ENCODE results near the gene RELN.

RELN gene

GRCh38 chr7:103947026-103947655, 42.3 kb downstream of the RELN start:
- no peak for DNase-seq (ENCODE audit: insufficient read length, low spot score)
- FAIRE-seq = peak; percentile 58
- TF ChIP-seq, protein P1, sequence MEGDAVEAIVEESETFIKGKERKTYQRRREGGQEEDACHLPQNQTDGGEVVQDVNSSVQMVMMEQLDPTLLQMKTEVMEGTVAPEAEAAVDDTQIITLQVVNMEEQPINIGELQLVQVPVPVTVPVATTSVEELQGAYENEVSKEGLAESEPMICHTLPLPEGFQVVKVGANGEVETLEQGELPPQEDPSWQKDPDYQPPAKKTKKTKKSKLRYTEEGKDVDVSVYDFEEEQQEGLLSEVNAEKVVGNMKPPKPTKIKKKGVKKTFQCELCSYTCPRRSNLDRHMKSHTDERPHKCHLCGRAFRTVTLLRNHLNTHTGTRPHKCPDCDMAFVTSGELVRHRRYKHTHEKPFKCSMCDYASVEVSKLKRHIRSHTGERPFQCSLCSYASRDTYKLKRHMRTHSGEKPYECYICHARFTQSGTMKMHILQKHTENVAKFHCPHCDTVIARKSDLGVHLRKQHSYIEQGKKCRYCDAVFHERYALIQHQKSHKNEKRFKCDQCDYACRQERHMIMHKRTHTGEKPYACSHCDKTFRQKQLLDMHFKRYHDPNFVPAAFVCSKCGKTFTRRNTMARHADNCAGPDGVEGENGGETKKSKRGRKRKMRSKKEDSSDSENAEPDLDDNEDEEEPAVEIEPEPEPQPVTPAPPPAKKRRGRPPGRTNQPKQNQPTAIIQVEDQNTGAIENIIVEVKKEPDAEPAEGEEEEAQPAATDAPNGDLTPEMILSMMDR (IDR thresholded peaks at IDR 0.05; ENCODE audit: insufficient read depth, missing control alignments) = no peak

- FAIRE-seq = no peak
- DNase-seq (ENCODE audit: insufficient read length, low spot score) = no peak
- TF ChIP-seq, protein P1 (IDR thresholded peaks at IDR 0.05; ENCODE audit: insufficient read depth, missing control alignments) = no peak
These were observed 45.1 kb downstream of the RELN start for GRCh38 chr7:103944230-103944900.

DNA sequence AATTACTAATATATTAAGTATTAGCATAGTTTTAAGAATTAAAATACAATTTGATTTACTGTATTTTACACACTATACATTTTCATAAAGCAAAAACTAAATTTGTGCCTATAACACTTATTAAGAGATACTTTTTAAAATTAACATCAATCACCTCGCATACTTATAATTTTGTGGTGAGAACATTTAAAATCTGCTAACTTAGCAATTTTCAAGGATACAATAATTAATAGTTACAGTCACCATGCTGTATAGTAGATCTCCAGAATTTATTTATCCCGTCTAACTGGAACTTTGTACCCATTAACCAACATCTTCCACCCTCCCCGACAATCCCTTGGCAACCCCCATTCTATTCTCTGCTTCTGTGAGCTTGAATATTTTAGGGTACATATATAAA, 47.5 kb downstream of the RELN start:
- TF ChIP-seq, protein P1 (IDR thresholded peaks at IDR 0.05; ENCODE audit: insufficient read depth, missing control alignments) = no peak
- DNase-seq (ENCODE audit: insufficient read length, low spot score) (no peak), FAIRE-seq (no peak)

GRCh38 chr7:103940382-103941268, 48.8 kb downstream of the RELN start:
- DNase-seq (ENCODE audit: insufficient read length, low spot score) (no peak), FAIRE-seq (no peak)
- TF ChIP-seq, protein P1 (IDR thresholded peaks at IDR 0.05; ENCODE audit: insufficient read depth, missing control alignments) = no peak

GRCh38 chr7:103937680-103938079, 51.8 kb downstream of the RELN start:
- DNase-seq (ENCODE audit: insufficient read length, low spot score) = no peak
- FAIRE-seq = no peak
- TF ChIP-seq, protein P1 (IDR thresholded peaks at IDR 0.05; ENCODE audit: insufficient read depth, missing control alignments) = no peak

GRCh38 chr7:103936558-103936957, 52.9 kb downstream of the RELN start:
- no peak for FAIRE-seq
- TF ChIP-seq, protein P1 (IDR thresholded peaks at IDR 0.05; ENCODE audit: insufficient read depth, missing control alignments) = no peak
- DNase-seq (ENCODE audit: insufficient read length, low spot score) = no peak

All from D721Med (cell line).